NCI-H1048 (cell line): ENCODE measurements around the gene CEP95.
A peak's percentile ranks its signal among the peaks of the same experiment; 100 is the strongest.

ENCODE experiments used
- DNase-seq: peaks from one replicate; lab custom pipeline; 2025; lab: John Stamatoyannopoulos, UW

Gene CEP95

DNA sequence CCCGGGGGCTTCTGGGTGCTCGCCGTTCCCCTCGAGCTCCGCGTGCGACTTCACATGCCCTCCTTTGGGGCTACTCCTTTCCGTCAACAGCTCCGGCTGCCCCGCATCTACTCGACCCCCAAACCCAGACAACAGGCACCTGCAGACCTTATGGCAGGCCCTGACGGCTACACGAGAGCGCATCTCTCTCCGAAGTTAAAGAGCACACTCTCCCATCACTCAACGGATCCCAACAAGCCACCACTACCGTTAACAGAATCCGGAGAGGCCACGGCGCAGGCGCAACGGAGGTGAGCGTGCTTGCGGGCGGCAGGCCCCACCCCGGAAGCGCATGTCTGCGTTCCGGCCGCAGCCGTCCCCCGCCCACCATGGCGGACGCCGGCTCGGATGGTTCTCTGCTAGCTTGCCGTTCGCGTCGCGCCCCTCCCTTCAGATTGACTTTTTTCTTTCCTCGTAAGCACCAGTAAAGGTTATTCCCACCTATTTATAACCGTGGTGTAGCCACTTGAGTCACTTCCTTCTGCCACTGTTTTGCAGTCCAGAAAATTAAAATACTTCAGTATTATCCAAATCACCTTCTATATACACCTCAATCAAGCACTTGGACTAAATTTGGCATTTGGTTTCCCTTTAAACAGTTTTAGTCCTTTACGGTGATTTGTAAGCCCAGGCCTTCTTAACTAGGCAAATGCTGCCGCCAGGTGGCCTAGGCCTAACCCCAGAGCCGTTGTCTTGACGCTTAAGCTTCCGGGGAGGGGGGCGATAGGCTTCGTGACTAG lies 9.8 kb upstream of the CEP95 start, which contains the start of gene POLG2:
Gene POLG2, minus strand, starts transcription at position 269 of the 779 bp plus-strand sequence. Its CDS starts 86 bp downstream, at position 183.
- DNase-seq: peak; percentile 82

DNA sequence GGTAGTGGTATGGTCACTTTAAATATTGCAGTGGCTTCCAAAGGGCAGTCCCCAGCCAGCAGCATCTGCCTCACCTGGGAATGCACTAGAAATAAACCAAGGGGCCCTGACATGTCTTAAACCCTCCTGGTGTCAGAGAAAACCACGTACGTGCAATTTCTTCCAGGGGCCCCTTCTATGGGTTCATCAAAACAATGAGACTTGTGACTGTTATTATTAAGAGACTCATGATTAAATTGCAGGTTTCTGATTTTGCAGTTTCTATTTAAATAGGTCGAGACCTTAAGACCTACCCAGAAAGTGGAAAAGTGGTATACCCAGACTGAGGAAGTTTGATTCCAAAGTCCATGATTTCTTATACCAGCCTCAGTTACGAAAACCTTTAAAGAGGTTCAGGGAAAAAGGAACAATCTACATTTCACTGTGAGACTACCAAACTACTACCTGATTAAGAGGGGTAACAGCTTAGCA lies 9.2 kb upstream of the CEP95 start:
- DNase-seq: no peak

DNA sequence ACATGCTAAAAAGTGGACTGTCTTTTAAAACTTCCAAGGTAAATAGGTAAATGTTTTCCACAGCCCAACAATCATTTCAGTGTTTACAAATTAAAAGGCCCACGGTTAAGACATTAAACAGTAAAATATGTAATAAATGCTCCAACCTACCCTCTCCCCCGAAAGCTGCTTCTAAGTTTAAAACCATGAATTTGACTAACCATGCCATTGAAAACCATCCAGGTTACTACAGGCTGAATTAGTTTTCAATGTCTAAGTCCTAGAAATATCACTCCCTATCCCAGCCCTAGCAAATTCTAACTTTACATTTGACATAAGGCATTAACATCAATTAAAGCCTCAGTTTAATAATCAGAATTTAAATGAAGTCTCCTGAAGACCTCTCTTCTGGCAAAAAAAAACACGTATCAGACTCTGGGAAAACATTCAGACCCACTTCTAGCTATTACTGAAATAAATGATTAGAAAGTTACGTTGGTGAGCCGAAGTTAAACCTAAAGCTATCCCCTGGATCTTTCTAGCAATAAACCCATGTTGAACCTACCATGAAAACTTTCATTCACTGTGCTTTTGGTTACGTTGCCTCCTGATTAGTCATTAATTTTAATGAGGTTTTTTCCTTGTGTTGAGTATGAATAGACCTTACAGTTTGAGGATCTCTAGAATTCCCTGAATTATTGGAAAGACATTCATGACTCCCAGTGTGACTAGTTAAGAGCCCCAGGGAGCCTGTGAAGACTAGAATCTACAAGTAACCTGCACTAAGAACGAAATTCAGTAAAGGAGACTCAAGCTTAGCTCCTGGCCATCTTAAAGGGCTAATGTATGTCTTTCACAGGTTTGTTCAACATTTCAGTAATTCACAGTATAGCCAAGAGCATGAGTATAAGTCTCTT lies 8.2 kb upstream of the CEP95 start:
- DNase-seq: no peak

DNA sequence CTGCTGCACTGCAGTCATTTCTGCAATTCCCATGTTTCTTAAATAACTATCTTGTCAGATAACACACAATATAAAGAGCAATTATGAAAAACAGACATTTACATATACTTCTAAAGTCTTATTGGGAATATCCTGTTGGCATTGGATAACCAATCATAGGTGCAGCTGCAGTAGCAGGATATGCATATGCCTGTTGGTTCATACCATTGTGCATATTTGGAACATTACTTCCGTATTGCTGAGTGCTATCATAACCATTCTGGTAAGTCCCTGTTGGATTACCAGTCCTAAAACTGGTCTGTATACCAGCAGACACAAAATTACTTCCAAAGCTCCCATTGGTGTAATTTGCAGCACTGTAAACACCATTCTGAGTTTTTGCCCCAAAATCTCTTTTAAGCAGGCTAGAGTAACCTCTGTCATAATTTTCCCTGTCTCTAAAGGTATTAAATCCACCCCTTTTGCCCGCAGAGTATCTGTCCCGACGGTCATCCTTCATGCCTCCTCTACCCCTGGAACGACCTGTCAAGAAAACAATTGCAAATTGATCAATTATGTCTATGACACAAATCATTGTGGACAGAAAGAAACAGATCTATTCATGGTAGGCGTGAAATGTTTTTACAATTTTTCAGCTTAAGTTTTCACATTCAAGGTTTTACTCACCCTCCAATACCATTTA lies 6.8 kb upstream of the CEP95 start:
- no peak for DNase-seq

DNA sequence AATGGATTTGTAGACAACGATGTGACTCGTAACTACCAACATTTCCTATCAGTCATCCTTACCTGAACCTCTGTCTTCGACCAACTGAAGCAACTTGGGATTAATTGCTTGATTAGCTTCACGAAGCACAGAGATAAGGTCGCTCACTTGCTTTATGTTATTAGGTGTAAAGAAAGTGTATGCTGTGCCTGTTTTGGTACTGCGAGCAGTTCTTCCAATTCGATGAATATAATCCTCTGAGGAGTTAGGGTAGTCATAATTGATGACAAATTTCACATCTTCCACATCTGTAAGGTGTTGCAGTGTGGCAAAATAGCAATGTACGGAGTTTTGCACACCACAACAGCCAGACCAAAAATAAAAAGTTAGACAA lies 6.3 kb upstream of the CEP95 start:
- DNase-seq: no peak

DNA sequence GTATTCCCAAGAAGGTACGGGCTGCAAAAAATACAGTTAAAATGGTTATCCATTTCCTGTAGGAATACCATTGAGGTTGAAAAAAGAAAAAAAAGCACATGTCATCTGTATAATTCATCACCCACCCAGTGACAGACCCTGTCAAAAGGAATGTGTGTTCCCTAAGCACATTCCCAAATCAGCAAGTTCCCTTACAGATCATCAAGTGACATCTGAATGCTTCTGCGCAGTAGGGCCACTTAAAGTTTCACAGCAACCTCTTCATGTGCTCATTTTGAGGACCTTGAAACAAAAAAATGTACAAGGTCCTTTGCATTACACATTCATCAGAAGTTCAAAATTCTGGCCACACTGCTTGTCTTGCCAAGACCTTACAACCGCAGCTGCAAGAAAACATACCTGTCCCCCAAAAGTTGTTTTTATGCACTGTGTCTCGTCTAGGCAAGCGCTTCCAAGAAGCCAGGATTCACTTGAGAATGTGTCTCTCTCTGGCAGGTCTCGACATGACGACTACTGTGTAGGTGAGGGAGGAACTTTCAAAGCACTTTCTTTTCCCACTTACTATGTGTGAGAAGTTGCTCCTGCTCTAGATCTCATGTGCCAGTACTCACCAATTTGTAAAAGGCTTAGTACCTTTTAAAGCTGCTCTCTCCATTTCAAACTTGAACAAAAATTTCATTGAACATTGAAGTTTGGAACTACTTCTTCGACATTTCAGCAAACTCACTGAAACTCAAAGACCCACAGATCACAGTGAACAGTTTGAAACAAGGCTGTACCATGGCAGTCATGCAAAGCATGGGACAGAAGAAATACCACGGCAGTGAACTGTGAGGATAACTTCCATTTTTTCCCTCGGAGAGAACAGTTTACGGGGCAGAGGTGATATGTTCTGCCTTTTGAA lies 5.7 kb upstream of the CEP95 start:
- DNase-seq: no peak

DNA sequence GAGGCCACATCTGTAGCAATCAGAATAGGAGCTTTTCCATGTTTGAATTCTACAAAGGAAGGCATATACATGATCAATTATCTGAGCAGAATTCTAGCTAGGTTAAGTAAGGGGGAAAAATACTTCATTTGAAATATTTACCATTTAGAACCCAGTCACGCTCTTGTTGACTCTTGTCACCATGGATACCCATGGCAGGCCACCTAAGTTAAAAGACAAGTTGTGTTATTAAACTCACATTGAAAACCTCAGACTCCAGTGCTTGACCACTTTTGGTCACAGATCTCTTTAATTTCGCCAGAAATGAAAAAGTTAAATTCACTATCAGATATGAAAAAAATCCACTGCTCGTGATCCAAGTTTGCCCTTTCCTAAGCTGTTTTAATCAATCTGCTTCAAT lies 4.8 kb upstream of the CEP95 start:
- DNase-seq: no peak

DNA sequence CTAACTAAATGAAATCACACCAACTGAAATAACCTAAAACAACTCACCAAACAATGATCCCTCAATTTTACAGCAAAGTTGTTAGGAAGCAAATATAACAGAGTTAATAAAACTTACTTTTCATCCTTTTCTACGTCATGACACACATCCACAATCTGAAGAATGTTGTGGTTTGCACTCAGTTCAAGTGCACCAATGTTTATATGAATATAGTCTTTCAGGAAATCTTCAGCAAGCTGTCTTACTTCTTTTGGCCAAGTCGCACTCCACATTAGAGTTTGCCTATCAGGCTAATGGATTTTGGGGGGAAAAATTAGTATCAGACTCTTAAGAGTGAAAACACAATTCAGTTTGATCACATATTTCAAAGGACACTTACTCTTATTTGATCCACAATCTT lies 4.0 kb upstream of the CEP95 start:
- DNase-seq: no peak

DNA sequence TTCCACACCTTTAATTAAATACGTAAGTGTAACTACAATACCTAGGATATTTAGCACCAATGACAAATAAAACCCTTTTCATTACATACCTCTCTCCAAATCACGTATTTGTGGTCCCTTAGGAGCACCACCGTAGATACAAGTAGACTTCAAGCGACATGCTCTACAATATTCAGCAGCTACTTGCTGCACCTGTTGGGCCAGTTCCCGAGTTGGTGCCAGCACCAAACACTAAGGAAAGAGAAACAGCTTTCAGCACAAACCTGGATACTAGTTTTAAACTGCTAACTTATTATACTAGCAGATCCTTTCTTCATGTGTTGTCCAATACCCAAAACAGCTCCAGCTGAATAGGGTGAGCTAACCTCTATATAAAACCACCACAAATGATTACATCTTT lies 3.4 kb upstream of the CEP95 start:
- DNase-seq: no peak

DNA sequence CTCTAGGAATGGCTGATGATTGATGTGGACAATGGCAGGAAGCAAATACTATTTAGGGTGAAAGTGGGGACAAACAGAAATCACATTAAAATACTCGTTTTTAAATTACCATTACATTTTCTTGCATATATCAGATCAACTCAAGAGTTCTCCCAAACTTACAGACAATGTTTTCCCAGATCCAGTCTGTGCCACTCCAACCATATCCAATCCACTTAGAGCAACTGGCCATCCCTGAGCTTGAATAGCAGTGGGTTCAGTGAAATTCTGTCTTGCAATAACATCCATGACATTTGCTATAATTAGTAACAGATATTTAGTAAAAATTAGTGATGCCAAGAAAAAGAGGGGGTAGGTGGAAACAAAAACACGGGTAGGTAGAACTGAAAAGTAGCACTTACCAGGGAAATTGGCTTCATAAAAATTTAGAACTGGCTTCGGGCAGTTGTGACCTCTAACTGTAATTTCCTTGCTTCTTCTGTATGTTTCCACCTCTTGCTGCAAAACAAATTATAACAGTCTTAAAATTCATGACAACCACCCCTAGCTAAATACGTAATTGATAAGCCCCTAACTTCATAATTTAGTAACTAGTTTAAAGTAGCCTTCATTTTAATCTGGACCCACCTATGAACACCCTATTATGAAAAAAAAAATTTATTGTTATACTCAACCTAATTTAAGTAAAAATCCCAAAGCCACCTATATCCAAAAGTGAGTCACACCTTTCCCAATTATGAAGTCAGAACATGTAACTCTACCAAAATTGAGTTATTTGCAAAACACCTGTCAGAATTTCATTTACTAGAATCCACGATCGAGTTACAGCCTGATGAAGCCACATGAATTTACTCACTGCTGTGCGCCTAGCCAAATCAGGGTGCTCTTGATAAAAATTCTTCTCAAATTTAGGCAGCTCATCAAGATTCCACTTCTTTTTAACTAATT lies 2.7 kb upstream of the CEP95 start:
- DNase-seq: no peak

DNA sequence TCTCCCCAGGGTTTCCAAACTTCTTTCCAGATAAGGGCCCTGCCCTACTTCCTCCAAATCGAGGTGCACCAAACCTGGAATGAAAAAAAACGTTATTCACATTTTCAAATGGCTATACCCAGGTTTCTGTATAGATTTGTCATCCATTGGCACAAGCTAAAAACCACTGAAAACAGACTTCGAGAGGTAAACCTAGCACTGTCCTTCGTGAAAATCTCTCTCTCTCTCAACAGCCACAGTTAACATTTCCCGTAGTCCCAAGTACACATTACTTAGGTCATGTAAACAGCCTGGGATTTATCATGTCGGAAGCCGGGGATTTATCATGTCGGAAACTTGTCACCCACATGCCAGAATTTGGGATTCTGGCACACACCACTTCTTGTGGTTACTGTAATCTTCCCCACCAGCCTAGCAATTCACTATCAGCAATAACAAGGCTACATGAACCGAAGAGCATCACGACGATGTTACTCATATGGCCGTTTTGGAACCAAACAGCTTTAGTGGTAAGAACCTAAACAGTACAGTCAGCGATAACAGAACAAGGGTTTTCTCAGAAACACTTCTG lies 1.9 kb upstream of the CEP95 start:
- DNase-seq: no peak

DNA sequence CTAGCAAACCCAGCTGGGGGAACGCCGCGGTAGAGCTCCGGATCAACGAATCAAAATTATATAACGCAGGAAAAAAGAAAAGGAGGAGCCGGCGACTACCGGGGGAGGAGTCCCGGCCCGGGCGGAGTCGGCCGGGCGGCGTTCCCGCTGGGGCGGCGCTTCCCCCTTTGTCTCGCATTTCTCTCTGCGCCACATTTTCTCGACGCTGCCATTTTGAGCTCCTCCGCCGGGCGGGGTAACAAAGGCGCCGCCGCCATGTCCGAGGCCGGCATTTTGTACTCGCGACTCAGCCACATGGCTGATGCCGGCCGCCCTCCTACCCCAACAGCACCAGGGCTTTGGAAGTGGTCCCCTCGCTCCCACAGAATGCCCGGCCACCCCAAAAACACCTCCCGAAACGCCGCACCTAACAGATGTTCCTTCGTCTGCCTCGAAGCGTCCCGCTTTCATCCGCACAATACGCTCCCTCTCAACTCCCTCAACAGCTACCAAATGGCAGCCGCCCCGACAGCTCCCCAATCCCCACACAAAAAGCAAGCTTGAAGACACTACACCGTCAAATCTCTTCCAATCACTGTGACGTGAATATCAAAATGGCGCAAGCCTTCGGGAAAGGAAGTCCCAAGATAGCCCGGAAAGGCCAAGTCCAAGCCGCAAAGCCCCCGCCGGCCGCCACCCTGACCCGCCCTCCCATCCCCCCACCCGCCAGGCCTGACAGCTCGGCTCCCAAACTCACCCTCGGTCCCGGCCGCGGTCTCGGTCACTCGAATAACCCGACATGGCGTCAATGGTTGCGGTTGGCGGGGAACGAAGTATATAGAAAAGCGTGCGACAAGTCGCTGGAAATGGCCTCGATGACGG lies 1.2 kb upstream of the CEP95 start:
- peak; percentile 65 for DNase-seq

DNA sequence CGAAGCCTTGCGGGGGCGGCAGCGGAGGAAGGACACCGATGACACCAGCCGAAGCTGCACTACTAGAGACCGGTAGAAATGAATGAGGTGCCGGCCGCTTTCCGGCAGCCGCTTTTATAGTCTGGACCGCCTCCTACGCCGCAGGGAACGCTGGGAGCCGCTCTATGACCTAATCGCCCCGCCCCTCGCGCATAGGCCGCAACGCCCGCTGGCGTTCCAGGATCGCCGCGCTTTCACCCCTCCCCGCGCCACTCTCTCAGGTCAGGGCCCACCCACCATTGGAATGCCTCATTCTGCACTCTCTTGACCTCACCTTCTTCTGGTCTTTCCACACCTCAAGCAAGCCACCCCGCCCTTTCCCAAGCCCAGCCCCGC lies 589 bp upstream of the CEP95 start, which contains the start of gene DDX5:
Gene DDX5, minus strand, starts transcription at position 89 of the 375 bp plus-strand sequence. CDS start 170 bp downstream, outside the sequence.
- peak; percentile 92 for DNase-seq

DNA sequence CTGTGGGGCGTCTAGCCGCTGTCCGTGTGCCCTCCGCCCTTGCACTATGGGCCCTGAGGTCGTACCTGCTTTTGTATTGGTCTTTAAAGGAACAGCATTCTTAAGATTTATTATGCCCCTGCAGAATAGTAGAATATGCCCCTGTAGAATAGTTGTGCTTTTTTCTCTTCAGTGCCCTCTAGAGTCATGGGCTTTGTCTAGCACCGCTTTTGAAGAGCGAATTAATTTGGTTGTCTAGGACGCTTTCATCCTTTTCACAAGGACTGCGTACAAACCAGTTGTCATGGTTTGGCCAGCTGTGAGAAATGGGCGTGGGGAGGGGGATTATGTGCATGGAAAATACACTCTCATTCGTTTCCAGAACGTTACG lies 621 bp downstream of the CEP95 start:
- DNase-seq: peak; percentile 40

DNA sequence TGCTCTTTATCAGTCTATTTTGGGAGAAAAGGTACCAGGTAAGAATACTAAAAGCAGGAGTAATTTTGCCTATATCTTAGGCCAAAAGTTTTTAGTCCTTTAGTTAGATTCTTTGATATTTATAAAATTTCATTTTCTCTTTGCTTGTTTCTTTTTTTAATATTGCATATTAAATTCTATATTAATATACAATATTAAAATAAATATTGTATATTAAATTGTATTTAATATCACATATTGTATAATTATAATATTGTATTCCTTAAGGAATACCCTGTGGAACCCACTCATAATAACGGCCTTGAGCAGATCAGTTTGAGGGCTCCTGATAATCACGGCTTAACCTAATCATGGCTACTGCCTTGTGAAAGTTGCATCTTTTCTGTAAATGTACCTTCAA lies 1.9 kb downstream of the CEP95 start:
- no peak for DNase-seq

DNA sequence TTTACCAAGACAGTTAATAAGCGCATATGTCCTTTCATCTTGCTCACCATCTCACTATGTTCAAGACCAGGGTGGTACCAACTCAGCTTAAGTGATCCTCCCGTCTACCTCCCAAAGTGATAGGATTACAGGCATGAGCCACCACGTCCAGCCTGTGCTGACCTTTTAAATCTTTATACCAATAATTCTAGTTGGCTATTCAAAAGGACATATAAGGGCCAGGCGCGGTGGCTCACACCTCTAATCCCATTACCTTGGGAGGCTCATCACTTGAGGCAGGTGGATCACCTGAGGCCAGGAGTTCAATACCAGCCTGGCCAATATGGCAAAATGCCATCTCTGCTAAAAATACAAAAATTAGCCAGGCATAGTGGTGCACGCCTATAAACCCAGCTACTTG lies 2.4 kb downstream of the CEP95 start:
- DNase-seq: no peak

DNA sequence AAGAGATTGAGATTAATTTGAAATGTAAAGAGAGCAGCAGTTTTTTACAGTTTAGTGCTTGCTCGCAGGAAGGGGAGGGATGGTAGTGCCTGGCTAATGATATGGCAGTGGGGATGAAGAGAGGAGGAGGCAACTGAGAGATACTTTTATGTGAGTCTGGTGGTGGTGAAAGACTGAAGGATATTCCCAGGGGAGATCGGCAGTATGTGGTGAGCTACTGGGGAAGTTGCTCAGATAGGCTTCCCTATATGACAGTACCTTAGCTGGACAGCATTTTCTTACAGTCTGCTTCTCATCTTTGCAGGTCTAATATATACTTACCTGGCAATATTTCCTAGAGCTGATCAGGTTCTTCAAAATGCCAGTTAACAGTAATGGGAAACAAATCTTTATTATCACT lies 8.6 kb downstream of the CEP95 start:
- DNase-seq: no peak

DNA sequence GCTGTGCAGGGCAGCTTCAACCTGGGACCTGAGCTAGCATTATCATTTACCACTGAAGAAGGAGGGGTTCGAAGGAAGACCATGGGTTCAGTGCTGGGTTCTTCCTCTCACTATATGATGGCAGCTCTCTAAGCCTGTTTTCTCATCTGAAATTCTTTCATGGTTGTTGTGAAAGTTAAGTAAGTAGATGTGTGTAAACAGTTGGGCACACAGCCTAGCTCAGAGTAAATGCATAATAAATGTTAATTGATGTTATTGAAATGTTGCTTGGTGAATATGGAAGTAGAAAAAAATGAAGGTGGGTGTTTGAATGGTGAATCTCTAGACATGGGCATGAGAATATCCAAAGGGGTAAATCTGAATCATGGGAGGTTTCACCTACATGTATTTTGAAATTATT lies 9.1 kb downstream of the CEP95 start:
- no peak for DNase-seq

DNA sequence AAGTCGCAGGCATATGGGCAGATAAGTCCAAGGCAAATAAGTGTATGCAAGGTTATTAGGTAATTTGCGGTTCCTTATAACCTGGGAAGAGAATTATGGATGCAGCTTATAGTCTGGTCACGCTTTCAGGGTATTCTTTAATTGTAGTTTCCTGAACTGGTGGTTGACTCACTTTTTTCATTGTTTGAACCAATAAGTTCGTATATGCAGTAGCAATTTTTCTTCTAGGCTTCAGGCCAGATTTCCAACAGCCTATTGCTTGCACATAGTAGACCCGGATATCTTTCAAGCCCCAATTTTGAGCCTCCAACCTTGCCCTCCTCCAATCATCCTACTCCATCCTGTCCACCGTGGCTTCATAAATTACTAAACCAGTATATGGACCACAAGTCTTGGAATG lies 12.8 kb downstream of the CEP95 start:
- DNase-seq: no peak
